HFF-Myc (cell line): Measurements from ENCODE around the gene GSC2.

ENCODE experiments used
- DNase-seq: peaks from one replicate; pipeline ENCODE4 v3.0.0-alpha.2; 2011; ENCODE audit warnings: low read depth; ENCODE audit errors: extremely low read depth
- H3K4me3 ChIP-seq: replicated peaks from 2 replicates; pipeline ENCODE4 v1.5.1; 2011; ENCODE audit warnings: low read depth, mild to moderate bottlenecking, control low read depth, low read length
- TF ChIP-seq, protein P1 (sequence below): IDR thresholded peaks from 2 replicates; pipeline ENCODE4 v1.5.1; 2012; ENCODE audit warnings: mild to moderate bottlenecking, low read depth, low read length, control low read depth; ENCODE audit errors: missing control alignments

GSC2 gene

DNA sequence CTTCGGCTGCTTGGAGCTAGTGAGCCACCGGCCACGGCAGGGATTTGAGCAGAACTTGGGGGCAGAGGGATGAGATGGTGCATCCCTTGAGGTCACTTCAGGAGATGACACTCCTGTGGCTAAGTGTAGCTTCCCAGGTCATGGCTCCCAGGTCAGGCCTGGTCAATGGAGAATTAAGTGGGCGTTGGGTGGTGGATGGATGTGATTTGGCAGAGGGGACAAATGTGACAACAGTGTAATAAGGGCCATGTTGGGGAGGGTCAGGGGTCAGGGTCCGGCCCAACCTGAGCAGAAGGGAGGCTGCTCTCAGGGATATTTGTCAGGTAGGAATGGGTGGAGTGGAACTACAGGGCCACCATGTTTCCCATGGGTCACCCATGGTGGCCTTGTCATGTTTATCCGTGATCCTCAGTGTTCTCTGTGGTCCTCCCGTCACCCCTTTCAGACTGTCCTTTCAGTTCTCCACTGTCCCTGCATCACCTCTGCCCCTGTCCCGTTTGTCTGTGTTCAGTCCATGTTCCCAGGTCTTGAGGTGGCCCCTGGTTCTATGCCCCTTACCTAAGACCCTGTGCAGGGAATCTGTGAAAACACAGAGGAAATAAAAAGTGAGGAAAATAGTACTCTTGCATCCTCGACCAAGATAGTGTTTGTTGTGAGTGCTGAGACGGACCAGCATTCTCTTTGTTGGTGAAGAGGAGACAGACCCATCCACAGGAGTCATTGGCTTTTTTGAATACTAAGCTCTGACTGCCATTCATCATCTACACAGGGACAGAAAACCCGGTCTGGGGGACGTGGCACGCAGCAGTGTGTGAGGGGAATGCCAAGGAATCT, 22.3 kb upstream of the GSC2 start:
- no peak for DNase-seq
- peak overlapping the region; percentile 94 for H3K4me3 ChIP-seq
- TF ChIP-seq, protein P1, sequence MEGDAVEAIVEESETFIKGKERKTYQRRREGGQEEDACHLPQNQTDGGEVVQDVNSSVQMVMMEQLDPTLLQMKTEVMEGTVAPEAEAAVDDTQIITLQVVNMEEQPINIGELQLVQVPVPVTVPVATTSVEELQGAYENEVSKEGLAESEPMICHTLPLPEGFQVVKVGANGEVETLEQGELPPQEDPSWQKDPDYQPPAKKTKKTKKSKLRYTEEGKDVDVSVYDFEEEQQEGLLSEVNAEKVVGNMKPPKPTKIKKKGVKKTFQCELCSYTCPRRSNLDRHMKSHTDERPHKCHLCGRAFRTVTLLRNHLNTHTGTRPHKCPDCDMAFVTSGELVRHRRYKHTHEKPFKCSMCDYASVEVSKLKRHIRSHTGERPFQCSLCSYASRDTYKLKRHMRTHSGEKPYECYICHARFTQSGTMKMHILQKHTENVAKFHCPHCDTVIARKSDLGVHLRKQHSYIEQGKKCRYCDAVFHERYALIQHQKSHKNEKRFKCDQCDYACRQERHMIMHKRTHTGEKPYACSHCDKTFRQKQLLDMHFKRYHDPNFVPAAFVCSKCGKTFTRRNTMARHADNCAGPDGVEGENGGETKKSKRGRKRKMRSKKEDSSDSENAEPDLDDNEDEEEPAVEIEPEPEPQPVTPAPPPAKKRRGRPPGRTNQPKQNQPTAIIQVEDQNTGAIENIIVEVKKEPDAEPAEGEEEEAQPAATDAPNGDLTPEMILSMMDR, result no peak

GRCh38 chr22:19169947-19170318, 19.8 kb upstream of the GSC2 start:
- TF ChIP-seq, protein P1, result no peak
- no peak overlapping the region; the same call in 1 of the 2 replicates for H3K4me3 ChIP-seq

GRCh38 chr22:19169002-19169946, 19.2 kb upstream of the GSC2 start:
- peak overlapping the region; percentile 31 for H3K4me3 ChIP-seq
- DNase-seq, result no peak
- TF ChIP-seq, protein P1, result no peak

More at GRCh38 chr22:19169947-19170318, 19.8 kb upstream of the GSC2 start:
- no peak for DNase-seq

DNA sequence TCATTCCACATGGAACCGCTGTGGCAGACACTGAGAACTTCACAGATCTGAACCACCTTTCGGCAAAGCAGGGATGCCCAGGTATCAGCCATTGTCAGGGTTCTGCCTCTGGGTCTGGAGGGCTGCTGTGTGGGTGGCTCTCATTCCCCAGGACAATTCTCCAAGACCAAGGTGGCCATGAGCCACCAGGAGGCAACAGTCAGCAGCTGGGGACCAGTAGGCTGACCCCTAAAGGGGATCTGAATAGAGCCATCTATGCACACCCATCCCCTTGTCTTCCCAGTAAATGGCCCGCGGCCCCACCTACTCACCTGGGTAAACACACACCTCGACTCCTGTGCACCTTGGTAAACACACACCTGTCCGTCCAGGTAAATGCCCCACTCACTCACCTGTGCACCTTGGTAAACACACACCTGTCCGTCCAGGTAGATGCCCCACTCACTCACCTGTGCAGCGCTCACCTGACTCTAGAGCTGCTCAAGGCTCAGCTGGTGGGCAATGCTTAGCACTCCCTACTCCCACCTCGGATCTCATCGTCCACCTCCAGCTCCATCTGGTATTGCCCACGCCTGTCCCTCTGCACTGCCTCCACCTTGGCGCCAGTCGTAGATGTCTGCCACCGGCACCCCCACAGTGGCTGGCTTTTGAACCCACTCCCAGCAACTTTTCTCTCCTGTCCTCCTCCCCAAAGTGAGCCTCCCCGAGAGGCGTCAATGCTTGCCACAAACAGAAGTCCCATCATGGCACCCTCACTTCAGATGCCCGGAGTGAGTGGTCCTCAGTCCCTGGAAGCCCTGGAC, 18.2 kb upstream of the GSC2 start:
- TF ChIP-seq, protein P1, result no peak
- DNase-seq, result no peak
- no peak overlapping the region for H3K4me3 ChIP-seq

GRCh38 chr22:19167106-19167869, 17.2 kb upstream of the GSC2 start:
- TF ChIP-seq, protein P1, result no peak
- H3K4me3 ChIP-seq, result no peak overlapping the region
- DNase-seq, result no peak
